Measurements from ENCODE around the gene CEP112.
"Not testable (repeated sequence)": the region's sequence is repeated elsewhere in the genome, so short reads cannot be mapped to it uniquely, and the experiment has no call there.

The CEP112 gene

GRCh38 chr17:65797809-65798208 lies 394.1 kb downstream of the CEP112 start:
- Histone ChIP-seq H3K9ac (ENCODE audit: low read length) (no peak overlapping the region), H3K27me3 (replicated peaks; ENCODE audit: control insufficient read depth, insufficient read depth, low read length) (no peaks in the 10 kb centered on the region), H3K36me3 (ENCODE audit: control insufficient read depth, insufficient read depth, low read length, severe bottlenecking) (no peaks in the 10 kb centered on the region), H3K4me1 (ENCODE audit: control insufficient read depth, insufficient read depth, low read length) (no peaks in the 10 kb centered on the region), H3K4me3 (ENCODE audit: low read length) (no peak overlapping the region), H3K9me3 (ENCODE audit: control insufficient read depth, low read length) (peaks cover 23% of the 10 kb centered on the region)
- no peak for DNase-seq (ENCODE audit: low read depth)

- H3K27me3 ChIP-seq (replicated peaks; ENCODE audit: control insufficient read depth, insufficient read depth, low read length): no peaks in the 10 kb centered on the region
- no peak overlapping the region for H3K4me3 ChIP-seq (ENCODE audit: low read length)
- H3K9ac ChIP-seq (ENCODE audit: low read length): no peak overlapping the region
- no peak for DNase-seq (ENCODE audit: low read depth)
- H3K9me3 ChIP-seq (ENCODE audit: control insufficient read depth, low read length): peaks cover 16% of the 10 kb centered on the region
- no peaks in the 10 kb centered on the region for H3K36me3 ChIP-seq (ENCODE audit: control insufficient read depth, insufficient read depth, low read length, severe bottlenecking)
- no peaks in the 10 kb centered on the region for H3K4me1 ChIP-seq (ENCODE audit: control insufficient read depth, insufficient read depth, low read length)
These were observed 394.8 kb downstream of the CEP112 start for GRCh38 chr17:65797101-65797500.

GRCh38 chr17:65794572-65794971 lies 397.4 kb downstream of the CEP112 start:
- H3K9ac ChIP-seq (ENCODE audit: low read length): no peak overlapping the region
- DNase-seq (ENCODE audit: low read depth): peak; percentile 47
- no peaks in the 10 kb centered on the region for H3K27me3 ChIP-seq (replicated peaks; ENCODE audit: control insufficient read depth, insufficient read depth, low read length)
- H3K9me3 ChIP-seq (ENCODE audit: control insufficient read depth, low read length): no peaks in the 10 kb centered on the region
- no peaks in the 10 kb centered on the region for H3K4me1 ChIP-seq (ENCODE audit: control insufficient read depth, insufficient read depth, low read length)
- H3K4me3 ChIP-seq (ENCODE audit: low read length): no peak overlapping the region
- no peaks in the 10 kb centered on the region for H3K36me3 ChIP-seq (ENCODE audit: control insufficient read depth, insufficient read depth, low read length, severe bottlenecking)

- peaks cover 7% of the 10 kb centered on the region for H3K4me1 ChIP-seq (ENCODE audit: control insufficient read depth, insufficient read depth, low read length)
- no peaks in the 10 kb centered on the region for H3K36me3 ChIP-seq (ENCODE audit: control insufficient read depth, insufficient read depth, low read length, severe bottlenecking)
- H3K9ac ChIP-seq (ENCODE audit: low read length): no peak overlapping the region
- H3K9me3 ChIP-seq (ENCODE audit: control insufficient read depth, low read length): no peaks in the 10 kb centered on the region
- no peaks in the 10 kb centered on the region for H3K27me3 ChIP-seq (replicated peaks; ENCODE audit: control insufficient read depth, insufficient read depth, low read length)
- H3K4me3 ChIP-seq (ENCODE audit: low read length): no peak overlapping the region
- no peak for DNase-seq (ENCODE audit: low read depth)
These were observed 401.7 kb downstream of the CEP112 start for GRCh38 chr17:65790241-65790640.

GRCh38 chr17:65787503-65787902 lies 404.4 kb downstream of the CEP112 start:
- Histone ChIP-seq H3K36me3 (ENCODE audit: control insufficient read depth, insufficient read depth, low read length, severe bottlenecking) (no peaks in the 10 kb centered on the region), H3K27me3 (replicated peaks; ENCODE audit: control insufficient read depth, insufficient read depth, low read length) (no peaks in the 10 kb centered on the region), H3K4me1 (ENCODE audit: control insufficient read depth, insufficient read depth, low read length) (peaks cover 25% of the 10 kb centered on the region), H3K9me3 (ENCODE audit: control insufficient read depth, low read length) (no peaks in the 10 kb centered on the region), H3K9ac (ENCODE audit: low read length) (no peak overlapping the region), H3K4me3 (ENCODE audit: low read length) (no peak overlapping the region)
- no peak for DNase-seq (ENCODE audit: low read depth)

GRCh38 chr17:65786479-65786878 lies 405.5 kb downstream of the CEP112 start:
- Histone ChIP-seq H3K4me3 (ENCODE audit: low read length) (no peak overlapping the region), H3K4me1 (ENCODE audit: control insufficient read depth, insufficient read depth, low read length) (peaks cover 25% of the 10 kb centered on the region), H3K36me3 (ENCODE audit: control insufficient read depth, insufficient read depth, low read length, severe bottlenecking) (no peaks in the 10 kb centered on the region), H3K27me3 (replicated peaks; ENCODE audit: control insufficient read depth, insufficient read depth, low read length) (no peaks in the 10 kb centered on the region), H3K9ac (ENCODE audit: low read length) (no peak overlapping the region), H3K9me3 (ENCODE audit: control insufficient read depth, low read length) (no peaks in the 10 kb centered on the region)
- no peak for DNase-seq (ENCODE audit: low read depth)

GRCh38 chr17:65785109-65785508 lies 406.8 kb downstream of the CEP112 start:
- peak; percentile 93 for DNase-seq (ENCODE audit: low read depth)
- H3K9me3 ChIP-seq (ENCODE audit: control insufficient read depth, low read length): no peaks in the 10 kb centered on the region
- H3K4me1 ChIP-seq (ENCODE audit: control insufficient read depth, insufficient read depth, low read length): peaks cover 25% of the 10 kb centered on the region
- no peaks in the 10 kb centered on the region for H3K36me3 ChIP-seq (ENCODE audit: control insufficient read depth, insufficient read depth, low read length, severe bottlenecking)
- peak overlapping the region; percentile 22 for H3K4me3 ChIP-seq (ENCODE audit: low read length)
- no peaks in the 10 kb centered on the region for H3K27me3 ChIP-seq (replicated peaks; ENCODE audit: control insufficient read depth, insufficient read depth, low read length)
- peak overlapping the region; percentile 11 for H3K9ac ChIP-seq (ENCODE audit: low read length)

- DNase-seq (ENCODE audit: low read depth): peak; percentile 89
- no peaks in the 10 kb centered on the region for H3K36me3 ChIP-seq (ENCODE audit: control insufficient read depth, insufficient read depth, low read length, severe bottlenecking)
- H3K9ac ChIP-seq (ENCODE audit: low read length): peak overlapping the region; percentile 38
- peak overlapping the region; percentile 54 for H3K4me3 ChIP-seq (ENCODE audit: low read length)
- no peaks in the 10 kb centered on the region for H3K27me3 ChIP-seq (replicated peaks; ENCODE audit: control insufficient read depth, insufficient read depth, low read length)
- no peaks in the 10 kb centered on the region for H3K9me3 ChIP-seq (ENCODE audit: control insufficient read depth, low read length)
- peaks cover 25% of the 10 kb centered on the region for H3K4me1 ChIP-seq (ENCODE audit: control insufficient read depth, insufficient read depth, low read length)
These were observed 408.0 kb downstream of the CEP112 start for GRCh38 chr17:65783845-65784334.

GRCh38 chr17:65782104-65782706 lies 409.7 kb downstream of the CEP112 start:
- not testable (repeated sequence) for H3K27me3 ChIP-seq (replicated peaks; ENCODE audit: control insufficient read depth, insufficient read depth, low read length); H3K9me3 ChIP-seq (ENCODE audit: control insufficient read depth, low read length); DNase-seq (ENCODE audit: low read depth); H3K4me3 ChIP-seq (ENCODE audit: low read length); H3K36me3 ChIP-seq (ENCODE audit: control insufficient read depth, insufficient read depth, low read length, severe bottlenecking); H3K9ac ChIP-seq (ENCODE audit: low read length)
- H3K4me1 ChIP-seq (ENCODE audit: control insufficient read depth, insufficient read depth, low read length): peaks cover 25% of the 10 kb centered on the region

GRCh38 chr17:65780111-65780510 lies 411.8 kb downstream of the CEP112 start:
- no peak for DNase-seq (ENCODE audit: low read depth)
- no peaks in the 10 kb centered on the region for H3K27me3 ChIP-seq (replicated peaks; ENCODE audit: control insufficient read depth, insufficient read depth, low read length)
- H3K4me3 ChIP-seq (ENCODE audit: low read length): no peak overlapping the region
- H3K9me3 ChIP-seq (ENCODE audit: control insufficient read depth, low read length): no peaks in the 10 kb centered on the region
- no peaks in the 10 kb centered on the region for H3K36me3 ChIP-seq (ENCODE audit: control insufficient read depth, insufficient read depth, low read length, severe bottlenecking)
- H3K4me1 ChIP-seq (ENCODE audit: control insufficient read depth, insufficient read depth, low read length): peaks cover 17% of the 10 kb centered on the region
- no peak overlapping the region for H3K9ac ChIP-seq (ENCODE audit: low read length)

- H3K4me1 ChIP-seq (ENCODE audit: control insufficient read depth, insufficient read depth, low read length): no peaks in the 10 kb centered on the region
These were observed 415.0 kb downstream of the CEP112 start for GRCh38 chr17:65776890-65777289.

GRCh38 chr17:65774787-65775186 lies 417.1 kb downstream of the CEP112 start:
- no peak for DNase-seq (ENCODE audit: low read depth)
- Histone ChIP-seq H3K27me3 (replicated peaks; ENCODE audit: control insufficient read depth, insufficient read depth, low read length) (no peaks in the 10 kb centered on the region), H3K36me3 (ENCODE audit: control insufficient read depth, insufficient read depth, low read length, severe bottlenecking) (no peaks in the 10 kb centered on the region), H3K4me3 (ENCODE audit: low read length) (no peak overlapping the region), H3K9ac (ENCODE audit: low read length) (no peak overlapping the region), H3K9me3 (ENCODE audit: control insufficient read depth, low read length) (no peaks in the 10 kb centered on the region), H3K4me1 (ENCODE audit: control insufficient read depth, insufficient read depth, low read length) (no peaks in the 10 kb centered on the region)

More at GRCh38 chr17:65776890-65777289, 415.0 kb downstream of the CEP112 start:
- H3K4me3 ChIP-seq (ENCODE audit: low read length): no peak overlapping the region
- H3K27me3 ChIP-seq (replicated peaks; ENCODE audit: control insufficient read depth, insufficient read depth, low read length): no peaks in the 10 kb centered on the region
- DNase-seq (ENCODE audit: low read depth): no peak
- H3K9me3 ChIP-seq (ENCODE audit: control insufficient read depth, low read length): no peaks in the 10 kb centered on the region
- H3K36me3 ChIP-seq (ENCODE audit: control insufficient read depth, insufficient read depth, low read length, severe bottlenecking): no peaks in the 10 kb centered on the region
- H3K9ac ChIP-seq (ENCODE audit: low read length): no peak overlapping the region

Data from adipocyte (in vitro differentiated cells).